ENCODE results near the gene CD48. TPM values are rescaled to one million over a fixed set of nuclear protein-coding genes. Genes with fewer than 3 reads are reported as not detected.

CD48 gene
- total and polyA plus RNA-seq, 2 donors (not counting 1 experiment from before 2014, with no cell fraction given), result 252 to 428 TPM

- H3K9me3 Mint-ChIP-seq (ENCODE audit: insufficient read depth), result no peaks in the 10 kb centered on the region
- H3K27me3 Mint-ChIP-seq, result no peaks in the 10 kb centered on the region
- CTCF ChIA-PET, result interaction anchor here (0.6 to 6.4 kb wide), 30 partner anchors 7 to 649 kb away, joined by 3 to 76 read pairs (median 8); partner anchors contain the start of genes CD48, ITLN2 and SLAMF1
- POLR2A ChIA-PET, result no interaction called here
- H3K27me3 ChIP-seq (replicated peaks in 1 of 4; ENCODE audit: control extremely low read depth in 1 of 4, control insufficient read depth in 3 of 4, insufficient read depth in 4 of 4, low read length in 3 of 4), result no peaks in the 10 kb centered on the region
- no peak overlapping the region for H3K27ac Mint-ChIP-seq
- 62% methylated on average over 1 of the region's 6 CpGs for WGBS (ENCODE audit: insufficient coverage)
- peaks cover 24% of the 10 kb centered on the region for H3K79me2 ChIP-seq (ENCODE audit: control insufficient read depth, insufficient read depth, low read length)
- H3K4me2 ChIP-seq (replicated peaks; ENCODE audit: low read depth, low read length, poor library complexity, severe bottlenecking), result peak overlapping the region; percentile 56
- intact Hi-C loops (cut with micrococcal nuclease), result no loop called here
- no peaks in the 10 kb centered on the region for H4K20me1 ChIP-seq (ENCODE audit: control insufficient read depth, insufficient read depth, low read length, poor library complexity, severe bottlenecking)
- H3K4me1 Mint-ChIP-seq, result peaks cover 19% of the 10 kb centered on the region
- DNase-seq (peak; percentile 59), ATAC-seq (ENCODE audit: low read depth) (peak; percentile 13)
- no peak for TF ChIP-seq EZH2 (IDR thresholded peaks at IDR 0.05; ENCODE audit: borderline replicate concordance, insufficient read depth, low read depth, low read length, poor library complexity, severe bottlenecking)
- no peak for TF ChIP-seq CTCF (IDR thresholded peaks at IDR 0.05)
- peak overlapping the region; percentile 14 for H3K9ac ChIP-seq (ENCODE audit: low read length)
- H3K27ac ChIP-seq (ENCODE audit: low read length in 2 of 2), result peak overlapping the region in 1 of 2 donors; percentile 29
- H3K9me3 ChIP-seq (ENCODE audit: control extremely low read depth in 1 of 3, control insufficient read depth in 2 of 3, insufficient read depth in 1 of 3, low read length in 2 of 3), result peaks cover 0 to 6% (median 4%) of the 10 kb centered on the region in 3 donors
- H3K4me1 ChIP-seq (ENCODE audit: control insufficient read depth in 2 of 2, insufficient read depth in 2 of 2, low read length in 2 of 2), result peaks cover 48 to 52% of the 10 kb centered on the region in 2 donors
- H3K4me3 ChIP-seq (ENCODE audit: control extremely low read depth in 1 of 5, extremely low read depth in 1 of 5, insufficient read depth in 1 of 5, low read depth in 2 of 5, low read length in 4 of 5), result peak overlapping the region in 1 of 5 experiments; percentile 22
- no peak overlapping the region for H3K4me3 Mint-ChIP-seq
- peaks cover 0 to 15% of the 10 kb centered on the region in 2 experiments for H3K36me3 ChIP-seq (replicated peaks in 1 of 2; ENCODE audit: control extremely low read depth in 1 of 2, control insufficient read depth in 1 of 2, extremely low read depth in 1 of 2, insufficient read depth in 2 of 2, low read length in 1 of 2)
- no peak overlapping the region for H2AFZ ChIP-seq (ENCODE audit: insufficient read depth, low read depth, low read length, poor library complexity, severe bottlenecking)
These were observed 38.6 kb downstream of the CD48 start for GRCh38 chr1:160672789-160673695.
